ENCODE measurements around the gene CSF1R. TPM values are rescaled to one million over a fixed set of nuclear protein-coding genes. Genes with fewer than 3 reads are reported as not detected.

The CSF1R gene
- under 1 TPM in 1 of 2 experiments, not detected in 1; 0.25 TPM for total RNA-seq

- H3K36me3 Mint-ChIP-seq (ENCODE audit: low read depth), result no peaks in the 10 kb centered on the region
- peaks cover 58% of the 10 kb centered on the region for H3K27me3 Mint-ChIP-seq
- ChIA-PET POLR2A (no interaction called here), CTCF (no interaction called here)
- H3K4me3 Mint-ChIP-seq, result no peak within 1 kb of the TSS
- no peaks in the 10 kb centered on the region for H3K9me3 Mint-ChIP-seq
- H3K4me1 Mint-ChIP-seq, result no peaks in the 10 kb centered on the region
- H3K27ac Mint-ChIP-seq, result no peak within 1 kb of the TSS
- no peak for DNase-seq
Observed at GRCh38 chr5:150085950-150086715, at the start of gene CSF1R. CSF1R (minus strand) TSS chr5:150086554; CDS start chr5:150086427, 127 bp downstream.

GRCh38 chr5:150135557-150136304, 49.4 kb upstream of the CSF1R start:
- Mint-ChIP-seq H3K4me1 (no peaks in the 10 kb centered on the region), H3K36me3 (ENCODE audit: low read depth) (no peaks in the 10 kb centered on the region), H3K4me3 (no peak overlapping the region), H3K27me3 (peaks cover 3% of the 10 kb centered on the region), H3K9me3 (no peaks in the 10 kb centered on the region), H3K27ac (no peak overlapping the region)
- CTCF ChIA-PET, result interaction anchor here (0.6 to 1.9 kb wide), 2 partner anchors 41 to 367 kb away, joined by 3 to 6 read pairs; no protein-coding TSS in a partner anchor
- DNase-seq, result no peak
- POLR2A ChIA-PET, result interaction anchor here (1.5 kb wide), 1 partner anchor 10 kb away, joined by 5 read pairs; no protein-coding TSS in a partner anchor

GRCh38 chr5:150134198-150134588, 47.8 kb upstream of the CSF1R start:
- Mint-ChIP-seq H3K4me3 (no peak overlapping the region), H3K9me3 (no peaks in the 10 kb centered on the region), H3K27ac (no peak overlapping the region), H3K27me3 (peaks cover 3% of the 10 kb centered on the region), H3K36me3 (ENCODE audit: low read depth) (no peaks in the 10 kb centered on the region), H3K4me1 (peaks cover 2% of the 10 kb centered on the region)
- ChIA-PET POLR2A (no interaction called here), CTCF (interaction anchor here (0.5 to 1.9 kb wide), 3 partner anchors 40 to 118 kb away, joined by 3 to 6 read pairs (median 4); no protein-coding TSS in a partner anchor)
- DNase-seq, result no peak

GRCh38 chr5:150133581-150134197, 47.3 kb upstream of the CSF1R start:
- POLR2A ChIA-PET, result no interaction called here

GRCh38 chr5:150132740-150133139, 46.4 kb upstream of the CSF1R start:
- Mint-ChIP-seq H3K27ac (no peak overlapping the region), H3K27me3 (peaks cover 3% of the 10 kb centered on the region), H3K4me3 (no peak overlapping the region), H3K36me3 (ENCODE audit: low read depth) (no peaks in the 10 kb centered on the region), H3K9me3 (no peaks in the 10 kb centered on the region), H3K4me1 (peaks cover 2% of the 10 kb centered on the region)
- ChIA-PET CTCF (interaction anchor here (1.2 kb wide), 2 partner anchors 36 to 42 kb away, joined by 3 to 4 read pairs; no protein-coding TSS in a partner anchor), POLR2A (no interaction called here)
- no peak for DNase-seq

More at GRCh38 chr5:150133581-150134197, 47.3 kb upstream of the CSF1R start:
- H3K36me3 Mint-ChIP-seq (ENCODE audit: low read depth), result no peaks in the 10 kb centered on the region
- H3K9me3 Mint-ChIP-seq, result no peaks in the 10 kb centered on the region
- peaks cover 3% of the 10 kb centered on the region for H3K27me3 Mint-ChIP-seq
- no peak for DNase-seq
- peaks cover 2% of the 10 kb centered on the region for H3K4me1 Mint-ChIP-seq
- CTCF ChIA-PET, result interaction anchor here (0.5 to 1.9 kb wide), 3 partner anchors 41 to 117 kb away, joined by 3 to 6 read pairs (median 4); no protein-coding TSS in a partner anchor
- no peak overlapping the region for H3K27ac Mint-ChIP-seq
- H3K4me3 Mint-ChIP-seq, result no peak overlapping the region

- ChIA-PET POLR2A (interaction anchor here (1.0 kb wide), 1 partner anchor 219 kb away, joined by 3 read pairs; no protein-coding TSS in a partner anchor), CTCF (interaction anchor here (1.2 to 3.5 kb wide), 3 partner anchors 37 to 83 kb away, joined by 3 to 15 read pairs (median 10); no protein-coding TSS in a partner anchor)
- no peak overlapping the region for H3K4me3 Mint-ChIP-seq
Observed at GRCh38 chr5:150131978-150132694, 45.8 kb upstream of the CSF1R start.

GRCh38 chr5:150131461-150131860, 45.1 kb upstream of the CSF1R start:
- no peaks in the 10 kb centered on the region for H3K36me3 Mint-ChIP-seq (ENCODE audit: low read depth)
- H3K27ac Mint-ChIP-seq, result no peak overlapping the region
- ChIA-PET POLR2A (interaction anchor here (1.0 kb wide), 1 partner anchor 220 kb away, joined by 3 read pairs; no protein-coding TSS in a partner anchor), CTCF (interaction anchor here (1.2 to 3.6 kb wide), 5 partner anchors 37 to 219 kb away, joined by 3 to 22 read pairs (median 10); no protein-coding TSS in a partner anchor)
- DNase-seq, result no peak
- no peak overlapping the region for H3K4me3 Mint-ChIP-seq
- H3K27me3 Mint-ChIP-seq, result peaks cover 3% of the 10 kb centered on the region
- H3K9me3 Mint-ChIP-seq, result no peaks in the 10 kb centered on the region
- peaks cover 2% of the 10 kb centered on the region for H3K4me1 Mint-ChIP-seq

More at GRCh38 chr5:150131978-150132694, 45.8 kb upstream of the CSF1R start:
- DNase-seq, result no peak
- H3K9me3 Mint-ChIP-seq, result no peaks in the 10 kb centered on the region
- peaks cover 2% of the 10 kb centered on the region for H3K4me1 Mint-ChIP-seq
- no peak overlapping the region for H3K27ac Mint-ChIP-seq
- H3K27me3 Mint-ChIP-seq, result peaks cover 3% of the 10 kb centered on the region
- H3K36me3 Mint-ChIP-seq (ENCODE audit: low read depth), result no peaks in the 10 kb centered on the region

- H3K9me3 Mint-ChIP-seq, result no peaks in the 10 kb centered on the region
- H3K4me3 Mint-ChIP-seq, result no peak overlapping the region
- no peak for DNase-seq
- no peaks in the 10 kb centered on the region for H3K36me3 Mint-ChIP-seq (ENCODE audit: low read depth)
- POLR2A ChIA-PET, result no interaction called here
- peaks cover 2% of the 10 kb centered on the region for H3K4me1 Mint-ChIP-seq
- peaks cover 3% of the 10 kb centered on the region for H3K27me3 Mint-ChIP-seq
- CTCF ChIA-PET, result interaction anchor here (1.0 to 3.6 kb wide), 8 partner anchors 19 to 220 kb away, joined by 3 to 22 read pairs (median 6); partner anchors contain the start of gene PDGFRB
- no peak overlapping the region for H3K27ac Mint-ChIP-seq
Observed at GRCh38 chr5:150130493-150130922, 44.2 kb upstream of the CSF1R start.

GRCh38 chr5:150129813-150130492, 43.6 kb upstream of the CSF1R start:
- ChIA-PET POLR2A (interaction anchor here (1.4 kb wide), 1 partner anchor 88 kb away, joined by 3 read pairs; no protein-coding TSS in a partner anchor), CTCF (interaction anchor here (1.0 to 3.6 kb wide), 9 partner anchors 19 to 221 kb away, joined by 3 to 22 read pairs (median 5); partner anchors contain the start of gene PDGFRB)

GRCh38 chr5:150129454-150129812, 43.1 kb upstream of the CSF1R start:
- no peaks in the 10 kb centered on the region for H3K9me3 Mint-ChIP-seq
- no peak overlapping the region for H3K27ac Mint-ChIP-seq
- CTCF ChIA-PET, result interaction anchor here (1.2 to 3.6 kb wide), 6 partner anchors 20 to 107 kb away, joined by 3 to 22 read pairs (median 6); no protein-coding TSS in a partner anchor
- no peaks in the 10 kb centered on the region for H3K36me3 Mint-ChIP-seq (ENCODE audit: low read depth)
- POLR2A ChIA-PET, result interaction anchor here (1.4 kb wide), 1 partner anchor 89 kb away, joined by 3 read pairs; no protein-coding TSS in a partner anchor
- no peak overlapping the region for H3K4me3 Mint-ChIP-seq
- H3K4me1 Mint-ChIP-seq, result peaks cover 2% of the 10 kb centered on the region
- no peak for DNase-seq
- H3K27me3 Mint-ChIP-seq, result no peaks in the 10 kb centered on the region

More at GRCh38 chr5:150129813-150130492, 43.6 kb upstream of the CSF1R start:
- DNase-seq, result peak; percentile 69
- H3K4me1 Mint-ChIP-seq, result peaks cover 2% of the 10 kb centered on the region
- H3K9me3 Mint-ChIP-seq, result no peaks in the 10 kb centered on the region
- H3K4me3 Mint-ChIP-seq, result no peak overlapping the region
- H3K36me3 Mint-ChIP-seq (ENCODE audit: low read depth), result no peaks in the 10 kb centered on the region
- H3K27ac Mint-ChIP-seq, result no peak overlapping the region
- peaks cover under 1% of the 10 kb centered on the region for H3K27me3 Mint-ChIP-seq

- Mint-ChIP-seq H3K27me3 (no peaks in the 10 kb centered on the region), H3K36me3 (ENCODE audit: low read depth) (no peaks in the 10 kb centered on the region), H3K27ac (no peak overlapping the region), H3K9me3 (no peaks in the 10 kb centered on the region), H3K4me3 (no peak overlapping the region), H3K4me1 (peaks cover 6% of the 10 kb centered on the region)
- CTCF ChIA-PET, result interaction anchor here (0.7 to 0.8 kb wide), 2 partner anchors 11 to 19 kb away, joined by 3 read pairs; no protein-coding TSS in a partner anchor
- POLR2A ChIA-PET, result no interaction called here
- DNase-seq, result no peak
Observed at GRCh38 chr5:150126921-150127265, 40.5 kb upstream of the CSF1R start.
